ENCODE data around the gene AOPEP.

AOPEP gene

GRCh38 chr9:94767331-94768072 lies 41.0 kb downstream of the AOPEP start:
- no peak for DNase-seq

GRCh38 chr9:94768766-94769165 lies 42.3 kb downstream of the AOPEP start:
- no peak for DNase-seq

- DNase-seq, result no peak
These were observed 43.8 kb downstream of the AOPEP start for GRCh38 chr9:94770334-94770733.

GRCh38 chr9:94771096-94771495 lies 44.6 kb downstream of the AOPEP start:
- no peak for DNase-seq

GRCh38 chr9:94772144-94772543 lies 45.6 kb downstream of the AOPEP start:
- no peak for DNase-seq

GRCh38 chr9:94772639-94773303 lies 46.3 kb downstream of the AOPEP start:
- no peak for DNase-seq

GRCh38 chr9:94773655-94774054 lies 47.2 kb downstream of the AOPEP start:
- no peak for DNase-seq

GRCh38 chr9:94778013-94778412 lies 51.5 kb downstream of the AOPEP start:
- DNase-seq, result no peak

GRCh38 chr9:94779031-94779430 lies 52.5 kb downstream of the AOPEP start:
- no peak for DNase-seq

- no peak for DNase-seq
These were observed 53.3 kb downstream of the AOPEP start for GRCh38 chr9:94779693-94780290.

GRCh38 chr9:94780516-94780950 lies 54.0 kb downstream of the AOPEP start:
- peak; percentile 19 for DNase-seq

- no peak for DNase-seq
These were observed 56.0 kb downstream of the AOPEP start for GRCh38 chr9:94782355-94783101.

GRCh38 chr9:94783102-94783682 lies 56.7 kb downstream of the AOPEP start:
- DNase-seq, result peak; percentile 31

GRCh38 chr9:94783928-94784327 lies 57.4 kb downstream of the AOPEP start:
- DNase-seq, result no peak

- DNase-seq, result no peak
These were observed 59.0 kb downstream of the AOPEP start for GRCh38 chr9:94785215-94786169.

GRCh38 chr9:94786586-94786985 lies 60.1 kb downstream of the AOPEP start:
- DNase-seq, result no peak

- no peak for DNase-seq
These were observed 60.8 kb downstream of the AOPEP start for GRCh38 chr9:94787266-94787665.

- no peak for DNase-seq
These were observed 62.1 kb downstream of the AOPEP start for GRCh38 chr9:94788570-94789105.

GRCh38 chr9:94791435-94791834 lies 64.9 kb downstream of the AOPEP start:
- no peak for DNase-seq

GRCh38 chr9:94792511-94792910 lies 66.0 kb downstream of the AOPEP start:
- DNase-seq, result no peak

GRCh38 chr9:94794476-94795167 lies 68.1 kb downstream of the AOPEP start:
- DNase-seq, result no peak
